ENCODE measurements around the gene SYCE3.

DNA sequence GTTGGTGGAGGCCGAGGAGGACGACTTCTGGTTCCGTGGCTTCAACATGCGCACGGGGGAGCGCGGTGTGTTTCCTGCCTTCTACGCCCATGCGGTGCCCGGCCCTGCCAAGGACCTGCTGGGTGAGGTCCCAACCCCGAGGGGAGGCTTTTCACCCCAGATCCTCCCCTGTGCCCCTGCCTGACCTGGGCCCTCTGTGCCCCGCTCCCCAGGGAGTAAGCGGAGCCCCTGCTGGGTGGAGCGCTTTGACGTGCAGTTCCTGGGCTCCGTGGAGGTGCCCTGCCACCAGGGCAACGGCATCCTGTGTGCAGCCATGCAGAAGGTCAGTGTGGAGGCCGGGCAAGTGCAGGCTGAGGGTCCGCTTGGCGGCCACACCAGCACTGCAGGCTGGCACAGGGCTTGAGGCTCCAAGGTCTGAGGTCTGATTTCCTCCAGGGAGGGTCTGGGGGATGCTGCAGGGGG, 42.9 kb upstream of the SYCE3 start:
- no peak for TF ChIP-seq POLR2A (IDR thresholded peaks at IDR 0.05; ENCODE audit: low read depth)
- TF ChIP-seq, protein P1, sequence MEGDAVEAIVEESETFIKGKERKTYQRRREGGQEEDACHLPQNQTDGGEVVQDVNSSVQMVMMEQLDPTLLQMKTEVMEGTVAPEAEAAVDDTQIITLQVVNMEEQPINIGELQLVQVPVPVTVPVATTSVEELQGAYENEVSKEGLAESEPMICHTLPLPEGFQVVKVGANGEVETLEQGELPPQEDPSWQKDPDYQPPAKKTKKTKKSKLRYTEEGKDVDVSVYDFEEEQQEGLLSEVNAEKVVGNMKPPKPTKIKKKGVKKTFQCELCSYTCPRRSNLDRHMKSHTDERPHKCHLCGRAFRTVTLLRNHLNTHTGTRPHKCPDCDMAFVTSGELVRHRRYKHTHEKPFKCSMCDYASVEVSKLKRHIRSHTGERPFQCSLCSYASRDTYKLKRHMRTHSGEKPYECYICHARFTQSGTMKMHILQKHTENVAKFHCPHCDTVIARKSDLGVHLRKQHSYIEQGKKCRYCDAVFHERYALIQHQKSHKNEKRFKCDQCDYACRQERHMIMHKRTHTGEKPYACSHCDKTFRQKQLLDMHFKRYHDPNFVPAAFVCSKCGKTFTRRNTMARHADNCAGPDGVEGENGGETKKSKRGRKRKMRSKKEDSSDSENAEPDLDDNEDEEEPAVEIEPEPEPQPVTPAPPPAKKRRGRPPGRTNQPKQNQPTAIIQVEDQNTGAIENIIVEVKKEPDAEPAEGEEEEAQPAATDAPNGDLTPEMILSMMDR (IDR thresholded peaks at IDR 0.05), result no peak
